Fibroblast of skin of right biceps (primary cell): Measurements from ENCODE around the gene TROAP.

ENCODE experiments used
- DNase-seq: peaks from one replicate; pipeline ENCODE4 v3.0.0-alpha.2; 2013

Gene TROAP

DNA sequence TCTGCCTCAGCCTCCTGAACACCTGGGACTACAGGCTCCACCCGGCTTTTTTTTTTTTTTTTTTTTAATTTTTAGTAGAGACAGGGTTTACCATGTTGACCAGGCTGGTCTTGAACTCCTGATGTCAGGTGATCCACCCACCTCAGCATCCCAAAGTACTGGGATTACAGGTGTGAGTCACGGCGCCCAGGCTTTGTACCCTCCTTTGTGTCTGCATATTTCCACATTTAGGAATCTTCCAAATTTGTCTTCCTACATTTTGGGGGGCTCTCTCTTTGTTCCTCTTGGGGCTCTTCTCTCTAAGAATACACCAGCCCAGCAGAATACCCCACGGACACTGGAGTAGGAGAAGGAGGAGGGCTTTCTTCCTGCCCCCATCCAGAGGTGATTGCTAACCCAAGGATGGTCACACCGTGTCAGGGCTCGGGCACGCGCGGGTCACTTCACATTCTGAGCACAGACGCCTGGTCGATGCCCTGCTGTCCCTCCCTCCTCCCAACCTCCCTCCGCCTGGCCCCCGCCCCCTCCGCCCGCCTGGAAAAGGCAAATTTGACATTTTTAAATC is 21.5 kb downstream of the TROAP start:
- DNase-seq: no peak

DNA sequence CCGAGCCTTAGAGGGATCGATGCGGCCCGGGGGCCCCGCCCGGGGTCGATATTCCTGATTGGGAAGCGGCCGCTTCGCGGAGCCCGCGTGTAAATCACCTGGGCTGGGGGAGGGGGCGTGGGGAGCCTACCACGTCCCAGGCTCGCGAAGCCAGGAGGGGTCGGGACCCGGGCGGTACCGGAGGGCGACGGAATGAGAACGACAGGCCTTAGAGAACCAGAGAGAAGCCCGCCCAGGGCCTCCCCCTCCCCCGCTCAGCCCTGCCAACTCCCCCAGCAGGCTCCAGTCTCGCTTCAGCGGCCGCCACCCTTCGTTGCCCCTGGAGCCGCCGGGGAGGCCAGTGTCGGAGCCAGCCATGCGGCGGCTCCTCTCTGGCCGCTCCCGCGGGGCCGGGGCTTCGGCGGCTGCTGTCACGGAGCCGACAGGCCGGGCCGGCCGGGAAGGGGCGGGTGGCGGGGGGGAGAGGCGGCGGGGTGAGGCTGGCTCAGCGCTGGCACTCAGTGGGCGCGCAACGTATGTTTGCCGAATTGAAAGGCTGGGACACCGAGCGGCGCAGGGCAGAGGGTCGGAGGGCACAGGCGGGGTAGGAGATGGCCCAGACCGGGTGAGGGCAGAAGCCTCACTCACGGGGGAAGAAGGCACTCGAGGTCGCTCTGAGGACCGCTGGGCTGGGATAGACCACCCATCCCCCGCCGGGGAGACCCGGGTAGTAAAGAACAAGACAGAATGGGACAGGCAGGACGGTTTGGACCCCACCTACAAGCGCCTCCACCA is 22.2 kb downstream of the TROAP start:
- no peak for DNase-seq

DNA sequence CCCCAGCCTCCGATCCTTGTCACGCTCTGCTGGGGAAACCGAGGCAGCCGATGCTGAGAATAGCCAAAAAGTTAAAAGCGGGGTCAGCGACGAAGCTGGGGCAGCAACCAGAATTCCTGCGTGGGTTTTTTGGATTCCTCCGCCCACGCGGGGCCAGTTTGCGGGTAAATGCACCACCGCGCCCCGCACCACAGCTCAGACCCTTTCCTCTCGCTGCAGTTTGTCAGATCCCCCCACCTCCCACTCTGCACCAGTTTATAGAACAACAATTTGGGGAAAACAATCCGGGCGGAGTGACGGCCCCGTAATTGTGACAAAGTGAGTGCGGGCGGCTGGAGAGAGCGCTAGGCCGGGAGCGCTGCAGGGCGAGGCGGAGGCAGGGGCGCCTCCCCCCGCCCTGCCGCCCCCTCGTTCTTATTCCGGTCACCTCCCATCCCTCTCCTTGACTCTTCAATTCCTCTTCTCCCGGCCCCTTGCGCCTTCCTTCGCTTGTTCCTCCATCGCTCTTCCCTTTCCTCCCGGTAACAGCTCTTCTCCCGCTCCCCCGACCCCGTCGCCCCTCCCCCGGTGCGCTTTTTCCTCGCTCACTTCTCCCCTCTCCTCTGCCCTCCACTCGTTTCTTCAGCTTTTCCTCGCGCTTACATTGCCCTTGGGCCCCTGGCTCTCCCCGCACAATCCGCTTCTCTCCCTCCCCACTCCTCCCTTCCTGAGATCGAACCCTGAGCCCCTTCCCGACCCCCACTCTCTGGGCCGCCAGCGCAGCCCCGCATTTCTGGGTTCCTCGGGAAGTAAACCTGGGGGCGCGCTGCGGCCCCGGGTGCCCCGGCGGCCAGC is 23.0 kb downstream of the TROAP start:
- DNase-seq: no peak

DNA sequence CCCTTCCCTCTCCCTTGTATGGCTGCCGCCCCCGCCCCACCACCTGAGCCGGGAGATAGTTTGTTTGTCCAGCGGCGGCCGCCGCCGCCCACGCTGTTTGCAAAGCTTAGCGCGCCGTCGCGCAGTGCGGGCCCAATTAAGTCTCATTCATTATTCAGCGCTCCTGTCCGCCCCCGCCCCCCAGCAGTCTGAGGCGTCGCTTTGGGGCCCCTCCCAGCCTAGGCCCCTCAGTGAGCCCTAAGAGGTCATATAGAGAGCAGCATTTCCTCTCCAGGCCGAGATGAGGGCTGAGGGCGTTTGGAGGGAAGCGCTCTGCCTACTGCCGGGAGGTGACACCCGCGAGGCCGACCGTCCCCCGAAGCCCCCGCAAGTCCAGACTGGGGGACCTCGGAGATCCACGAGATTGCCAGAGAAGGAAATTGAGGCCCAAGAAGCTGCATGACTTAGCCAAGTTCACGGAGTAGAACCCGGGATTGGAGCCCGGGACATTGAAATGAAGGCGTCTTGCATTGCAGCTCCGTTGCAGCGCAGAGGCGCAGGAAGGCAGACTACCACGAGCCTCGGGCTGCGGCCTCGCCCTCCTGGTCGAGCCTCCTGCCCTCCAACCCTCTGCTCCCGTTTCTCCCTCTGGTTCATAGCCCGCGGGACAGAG is 23.7 kb downstream of the TROAP start, which contains the start of gene DNAJC22:
TSS of gene DNAJC22 (plus strand) at position 230 of the 652 bp plus-strand sequence. CDS start 1,985 bp downstream, outside the sequence.
- DNase-seq: no peak

DNA sequence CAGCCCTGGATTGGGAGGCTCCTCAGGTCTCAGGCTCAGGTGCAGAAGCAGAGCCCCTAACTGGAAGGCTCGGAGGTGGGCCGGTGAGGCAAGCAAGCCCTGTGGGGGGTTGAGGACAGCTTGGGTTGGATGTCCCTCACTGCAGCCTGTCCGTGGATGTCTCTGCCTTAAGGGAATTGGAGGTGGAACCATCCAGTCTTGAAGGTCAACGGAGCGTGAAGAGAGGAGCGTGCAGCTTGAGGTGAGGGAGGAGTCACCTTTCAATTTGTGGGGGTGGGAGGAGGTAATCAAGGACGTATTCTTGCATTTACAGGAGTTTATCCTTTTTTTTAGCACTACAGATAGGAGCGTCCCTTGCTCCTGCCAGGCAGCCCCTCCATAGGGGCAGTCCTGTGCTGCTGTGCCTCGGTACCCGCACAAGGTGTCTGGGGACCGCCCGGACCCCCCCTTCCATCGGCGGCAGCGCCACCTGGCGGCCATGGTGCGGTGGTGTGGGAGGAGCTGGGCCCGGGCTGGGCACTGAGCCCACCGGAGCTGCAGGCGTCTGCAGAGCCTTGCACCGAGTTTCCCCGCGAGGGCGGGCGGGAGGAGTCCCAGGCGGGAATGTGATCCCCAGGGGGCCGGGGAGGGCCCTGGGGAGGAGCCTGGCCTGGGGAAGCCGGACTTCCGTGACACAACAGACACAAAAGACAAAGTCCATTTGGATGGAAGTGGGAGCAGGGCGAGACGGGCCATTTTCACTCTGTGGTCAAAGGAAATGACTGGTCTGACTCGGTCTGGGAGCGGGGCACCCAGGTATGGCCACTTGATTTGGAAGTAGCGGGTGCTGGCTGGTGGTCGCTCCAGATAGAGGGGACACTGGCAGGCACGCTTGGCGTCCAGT is 24.5 kb downstream of the TROAP start:
- peak; percentile 82 for DNase-seq

DNA sequence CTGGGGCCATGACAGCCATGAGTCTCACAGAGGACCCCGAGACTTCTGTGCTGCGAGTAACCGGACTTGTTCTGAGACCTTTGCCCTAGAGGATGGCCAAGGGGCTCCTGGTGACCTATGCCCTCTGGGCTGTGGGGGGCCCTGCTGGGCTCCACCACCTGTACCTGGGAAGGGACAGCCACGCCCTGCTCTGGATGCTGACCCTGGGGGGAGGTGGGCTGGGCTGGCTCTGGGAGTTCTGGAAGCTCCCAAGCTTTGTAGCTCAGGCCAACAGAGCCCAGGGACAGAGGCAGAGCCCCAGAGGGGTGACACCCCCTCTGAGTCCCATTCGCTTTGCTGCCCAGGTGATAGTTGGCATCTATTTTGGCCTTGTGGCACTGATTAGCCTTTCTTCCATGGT is 25.7 kb downstream of the TROAP start:
- DNase-seq: no peak

DNA sequence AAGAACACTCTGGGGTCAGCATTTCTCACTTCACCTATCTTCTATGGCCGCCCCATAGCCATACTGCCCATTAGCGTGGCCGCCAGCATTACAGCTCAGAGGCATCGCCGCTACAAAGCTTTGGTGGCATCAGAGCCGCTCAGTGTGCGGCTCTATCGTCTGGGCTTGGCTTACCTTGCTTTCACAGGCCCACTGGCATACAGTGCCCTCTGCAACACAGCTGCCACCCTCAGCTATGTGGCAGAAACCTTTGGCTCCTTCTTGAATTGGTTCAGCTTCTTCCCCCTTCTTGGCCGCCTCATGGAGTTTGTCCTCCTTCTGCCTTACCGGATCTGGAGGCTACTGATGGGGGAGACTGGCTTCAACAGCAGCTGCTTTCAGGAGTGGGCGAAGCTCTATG is 26.2 kb downstream of the TROAP start:
- DNase-seq: no peak

DNA sequence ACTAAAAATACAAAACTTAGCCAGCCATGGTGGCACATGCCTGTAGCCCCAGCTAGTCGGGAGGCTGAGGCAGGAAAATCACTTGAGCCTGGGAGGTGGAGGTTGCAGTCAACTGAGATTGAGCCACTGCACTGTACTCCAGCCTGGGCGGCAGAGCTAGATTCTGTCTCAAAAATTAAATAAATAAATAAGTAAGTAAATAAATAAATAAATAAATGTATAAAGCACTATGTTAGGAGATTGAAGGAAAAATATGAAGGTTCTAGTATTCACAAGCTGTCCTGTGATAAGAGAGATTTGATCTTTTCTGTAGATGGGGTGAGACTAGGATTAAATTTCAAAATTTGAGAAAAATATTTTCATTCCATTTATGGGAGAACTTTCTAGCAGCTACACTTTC is 29.3 kb downstream of the TROAP start:
- DNase-seq: no peak

DNA sequence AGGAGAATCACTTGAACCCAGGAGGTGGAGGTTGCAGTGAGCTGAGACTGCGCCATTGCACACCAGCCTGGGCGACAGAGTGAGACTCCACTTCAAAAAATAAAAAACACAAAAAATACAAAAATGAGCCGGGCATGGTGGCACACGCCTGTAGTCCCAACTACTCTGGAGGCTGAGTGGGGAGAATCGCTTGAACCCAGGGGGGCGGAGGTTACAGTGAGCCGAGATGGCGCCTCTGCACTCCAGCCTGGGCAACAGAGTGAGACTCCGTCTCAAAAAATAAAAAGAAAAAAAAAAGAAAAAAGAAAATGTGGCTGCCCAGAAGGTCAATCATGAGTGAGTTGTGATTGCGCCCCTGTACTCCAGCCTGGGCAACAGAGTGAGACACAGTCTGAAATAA is 32.9 kb downstream of the TROAP start:
- no peak for DNase-seq

DNA sequence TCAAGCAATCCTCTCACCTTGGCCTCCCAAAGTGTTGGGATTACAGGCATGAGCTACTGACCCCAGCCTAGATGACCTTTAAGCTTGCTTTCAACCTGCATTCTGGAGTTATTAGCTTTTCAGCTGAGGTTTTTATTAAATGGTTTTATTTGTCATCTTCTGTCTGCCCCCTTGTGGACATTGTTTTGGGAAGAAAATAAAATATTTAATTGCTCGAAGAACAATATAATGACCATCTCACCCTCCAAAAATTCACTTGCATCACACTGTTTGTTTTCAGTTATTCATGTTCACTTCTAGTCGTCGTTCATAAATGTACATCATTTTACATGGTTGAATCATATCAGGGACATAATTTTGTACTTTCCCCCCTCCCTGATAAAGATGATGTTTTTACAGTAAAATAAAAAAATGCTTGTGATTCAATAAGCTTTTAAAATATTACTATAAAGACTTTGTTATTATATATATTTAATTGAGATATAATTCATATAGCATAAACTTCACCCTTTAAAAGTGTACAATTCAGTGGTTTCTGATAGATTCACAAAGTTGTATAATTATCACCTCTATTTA is 34.1 kb downstream of the TROAP start:
- peak; percentile 67 for DNase-seq

DNA sequence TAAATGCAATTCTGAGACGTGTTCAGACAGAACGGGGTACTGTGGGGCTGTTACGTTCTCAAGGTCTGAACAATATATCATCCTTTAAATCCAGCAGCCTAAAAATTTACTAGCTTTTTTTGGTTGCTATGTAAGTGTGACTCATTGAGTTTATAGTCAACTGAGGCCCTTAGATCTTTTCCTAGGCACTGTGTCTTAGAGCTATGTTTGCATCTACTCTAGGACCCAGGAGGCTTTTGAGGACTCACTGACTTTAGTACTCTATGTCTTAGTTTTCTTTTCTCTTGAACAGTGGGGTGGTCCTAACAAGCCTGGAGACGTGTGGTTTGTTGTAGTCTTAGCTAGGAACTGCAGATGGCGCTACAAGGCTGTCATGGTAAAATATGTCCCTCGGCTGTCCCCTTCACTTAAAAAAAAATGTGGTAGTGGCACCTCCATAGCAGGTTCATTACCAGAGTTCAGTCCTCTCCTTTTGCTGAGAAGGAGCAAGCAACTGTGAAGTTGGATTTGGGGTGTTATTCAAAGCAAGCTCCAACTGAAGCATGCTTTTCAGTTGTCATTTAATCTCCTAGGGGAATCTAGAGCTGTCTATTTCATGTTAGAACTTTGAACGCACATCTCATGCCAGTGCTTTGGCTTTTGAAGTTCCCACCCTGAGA is 35.6 kb downstream of the TROAP start:
- peak; percentile 62 for DNase-seq

DNA sequence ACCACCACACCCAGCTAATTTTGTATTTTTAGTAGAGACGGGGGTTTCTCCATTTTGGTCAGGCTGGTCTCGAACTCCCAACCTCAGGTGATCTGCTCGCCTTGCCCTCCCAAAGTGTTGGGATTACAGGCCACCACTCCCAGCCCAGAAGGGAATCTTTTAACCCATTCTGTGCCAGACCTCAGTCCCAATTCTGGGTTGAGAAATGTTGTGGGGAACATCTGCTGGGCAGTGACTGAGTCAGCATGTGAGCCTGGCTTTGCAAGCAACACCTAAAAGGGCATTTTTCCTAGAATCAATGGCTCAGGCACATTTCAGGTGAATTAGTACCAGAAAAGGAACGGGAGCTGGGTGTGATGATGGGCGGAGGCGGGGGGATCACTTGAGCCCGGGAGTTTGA is 36.6 kb downstream of the TROAP start:
- DNase-seq: no peak

DNA sequence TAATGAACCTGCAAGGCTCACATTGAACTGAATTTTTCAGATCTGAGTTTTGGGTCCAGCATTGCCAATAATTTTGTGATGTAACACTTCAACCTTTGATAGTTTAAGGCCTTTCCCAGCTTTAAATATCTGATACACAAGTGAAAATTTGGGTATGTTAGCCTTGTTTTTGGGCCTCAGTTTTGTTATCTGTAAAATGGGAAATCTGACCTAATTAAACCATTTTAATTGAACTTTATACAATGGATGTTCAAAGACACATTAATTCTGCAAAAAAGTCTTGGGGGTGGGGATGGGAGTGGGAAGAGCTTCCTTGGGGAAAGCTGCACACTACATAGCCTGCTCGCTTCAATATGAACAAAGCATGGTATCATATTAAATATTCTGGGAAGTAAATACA is 39.0 kb downstream of the TROAP start:
- no peak for DNase-seq

DNA sequence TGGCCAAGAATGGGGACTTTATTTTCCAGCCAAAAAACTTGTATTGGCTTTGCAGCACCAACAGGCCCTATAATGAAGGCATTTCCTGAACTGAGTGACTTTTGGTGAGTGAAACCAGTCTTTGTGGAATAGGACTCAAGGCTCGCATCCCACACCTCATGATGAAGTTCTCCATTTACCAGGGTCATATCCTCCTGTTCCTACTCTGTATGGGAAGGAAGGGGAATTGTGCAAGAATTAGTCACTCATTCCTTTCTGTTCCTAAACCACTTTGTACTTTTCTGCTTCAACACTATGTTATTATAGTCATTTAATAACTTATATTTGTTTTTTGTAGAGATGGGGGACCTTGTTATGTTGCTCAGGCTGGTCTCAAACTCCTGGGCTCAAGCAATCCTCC is 41.9 kb downstream of the TROAP start:
- DNase-seq: peak; percentile 77

DNA sequence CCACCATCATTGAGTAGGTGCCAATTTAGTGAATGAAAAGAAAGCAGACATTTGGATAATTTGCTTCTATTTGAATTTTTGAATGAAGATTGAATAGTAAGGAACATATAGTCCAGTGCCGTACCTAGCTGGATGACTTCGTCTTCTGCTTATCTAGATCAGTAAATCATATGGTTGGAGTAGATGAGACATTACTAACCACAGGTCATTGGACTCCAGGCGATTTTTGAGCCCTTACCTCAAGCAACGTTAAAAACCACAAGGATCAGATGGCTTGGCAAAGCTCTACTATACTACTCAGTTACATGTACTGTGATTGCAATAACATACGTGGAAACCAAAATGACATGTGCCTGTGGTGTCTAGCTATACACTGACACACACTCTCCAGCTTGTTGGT is 42.5 kb downstream of the TROAP start:
- peak; percentile 70 for DNase-seq

DNA sequence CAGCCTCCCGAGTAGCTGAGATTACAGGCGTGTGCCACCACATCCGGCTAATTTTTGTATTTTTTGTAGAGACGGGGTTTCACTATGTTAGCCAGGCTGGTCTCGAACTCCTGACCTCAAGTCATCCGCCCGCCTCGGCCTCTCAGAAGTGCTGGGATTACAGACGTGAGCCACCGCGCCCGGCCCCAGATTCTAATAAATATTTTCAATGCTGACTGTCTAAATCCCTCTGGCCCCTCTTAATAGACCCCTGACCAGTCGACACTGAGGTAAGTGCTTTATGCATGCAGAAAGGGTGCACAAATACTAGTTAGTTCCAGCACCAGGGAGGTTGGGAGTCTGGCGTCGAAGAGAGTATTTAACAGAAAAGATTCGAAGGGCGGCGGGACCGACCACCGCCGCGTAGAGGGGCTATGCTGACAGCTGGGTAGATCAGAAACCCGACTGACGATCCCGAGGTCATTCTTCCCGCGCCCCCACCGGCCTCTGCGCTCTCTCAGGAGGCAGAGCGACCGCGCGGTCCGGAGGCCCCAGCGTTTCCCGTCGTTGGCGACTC is 43.1 kb downstream of the TROAP start:
- DNase-seq: no peak

DNA sequence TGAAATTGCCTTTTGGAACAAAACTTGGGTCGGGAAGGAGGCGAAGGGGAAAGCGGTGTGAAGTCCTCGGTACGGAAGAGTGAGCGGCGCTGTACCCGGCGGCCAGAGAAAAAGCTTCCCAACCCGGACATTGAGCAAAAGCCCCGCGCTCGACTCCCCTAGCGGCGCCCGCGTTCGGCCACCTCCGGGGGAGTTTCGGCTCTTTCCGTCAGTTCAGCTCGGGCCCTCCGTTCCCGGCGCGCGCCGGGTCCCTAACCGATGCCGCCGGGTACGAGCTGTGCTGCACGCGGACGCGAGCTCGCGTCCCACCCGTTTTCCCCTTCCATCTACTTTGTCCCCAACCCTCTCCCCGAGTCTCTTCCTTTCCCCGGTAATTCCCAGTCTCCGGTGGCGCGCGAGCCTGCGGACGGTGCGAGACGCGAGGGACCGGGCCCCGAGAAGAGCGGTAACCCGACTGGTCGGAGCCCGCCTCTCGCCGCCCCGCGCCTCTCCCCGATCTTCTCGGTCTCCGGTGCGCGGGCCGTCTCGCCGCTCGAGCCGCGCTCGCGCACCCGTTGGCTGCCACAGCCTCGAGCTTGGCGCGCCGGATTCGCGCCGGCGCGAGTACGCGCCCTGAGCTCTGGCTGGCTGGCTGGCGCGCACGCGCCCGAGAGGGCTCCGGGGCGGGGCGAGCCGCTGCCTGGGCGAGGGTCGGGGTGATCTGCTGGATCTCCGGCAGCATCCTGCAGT is 43.8 kb downstream of the TROAP start:
- DNase-seq: peak; percentile 96

DNA sequence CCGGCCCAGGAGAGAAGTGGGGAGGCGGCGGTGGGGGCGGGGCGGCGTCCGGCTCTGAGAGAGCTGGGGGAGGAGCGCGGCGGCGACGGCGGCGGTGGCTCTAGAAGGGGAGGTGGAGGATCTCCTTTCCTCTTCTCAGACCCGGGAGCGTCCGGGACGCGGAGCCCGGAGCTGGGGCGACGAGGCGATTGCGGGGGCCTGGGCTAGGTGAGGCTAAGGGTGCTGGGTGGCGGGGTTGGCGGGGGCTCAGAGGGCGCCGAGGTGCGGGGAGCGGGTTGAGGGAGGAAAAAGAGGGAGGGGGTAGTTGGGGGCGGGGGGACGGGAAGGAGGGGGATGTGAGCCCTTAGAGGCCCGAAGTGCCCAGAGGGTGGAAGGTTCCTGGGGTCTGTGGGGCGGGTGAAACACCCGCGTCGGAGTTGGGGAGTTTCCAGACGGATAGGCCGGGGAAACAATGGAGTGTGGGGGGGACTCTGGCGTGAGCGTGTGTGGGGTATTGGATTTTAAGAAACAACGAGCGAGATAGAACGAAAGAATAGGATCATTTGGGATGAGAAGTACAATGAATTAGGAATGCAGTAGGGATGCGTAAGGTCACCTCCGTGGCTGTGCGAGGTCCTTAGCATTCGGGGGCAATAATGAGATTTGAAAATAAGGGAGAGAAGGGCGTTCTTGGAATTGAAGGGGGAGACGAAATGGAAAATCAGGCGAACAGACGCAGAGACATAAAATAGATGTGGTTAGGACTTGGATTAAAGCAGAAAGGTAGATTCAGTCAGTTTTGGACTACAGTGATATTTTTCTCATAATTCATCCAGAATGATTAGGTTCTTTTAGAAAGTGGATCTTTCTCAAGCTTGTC is 44.6 kb downstream of the TROAP start, which contains the start of gene SPATS2:
TSS of gene SPATS2 (plus strand) at position 82 of the 859 bp plus-strand sequence. CDS start 93,551 bp downstream, outside the sequence.
- DNase-seq: peak; percentile 26

DNA sequence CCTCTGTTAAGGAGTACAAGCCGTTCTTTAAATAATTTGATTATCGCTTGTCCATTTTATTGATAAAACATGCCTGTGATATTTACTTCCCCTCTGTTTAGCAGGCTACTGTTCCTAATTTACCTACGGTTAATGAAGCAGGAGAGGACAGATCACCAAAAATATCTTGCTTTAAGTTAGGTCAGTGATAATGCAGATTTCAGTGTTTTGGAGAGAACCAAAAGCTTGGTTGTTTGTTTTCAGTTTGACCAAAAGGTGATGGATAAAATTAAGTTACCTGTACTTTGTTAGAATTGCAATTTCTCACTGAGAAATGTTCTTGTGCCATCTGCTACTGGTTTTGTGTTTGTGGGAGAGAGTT is 45.2 kb downstream of the TROAP start:
- no peak for DNase-seq
